Calu3 (cell line): ENCODE measurements around the gene SPAAR. TPM values are rescaled to one million over a fixed set of nuclear protein-coding genes. Genes with fewer than 3 reads are reported as not detected.
"Not testable (repeated sequence)": the region's sequence is repeated elsewhere in the genome, so short reads cannot be mapped to it uniquely, and the experiment has no call there.

ENCODE experiments used
- BruUV-seq: library from RNA; stranded (reverse); fragments of 400-500 nt; replicated peaks from 2 replicates; lab custom pipeline; 2021; lab: Mats Ljungman, UMichigan
- CTCF ChIA-PET: fragments of 300-600 bp; sonication (Branson Sonifier 250); formaldehyde crosslinking; loops from one replicate; lab custom pipeline; 2022; ENCODE audit warnings: antibody characterized with exemption; lab: Charles Lee
- DNase-seq: peaks from one replicate; pipeline ENCODE4 v3.0.0; 2022
- H3K27ac Mint-ChIP-seq: one replicate; pipeline ENCODE4 v1.8.0; 2022; ENCODE audit warnings: mixed read lengths; ENCODE audit not compliant: unreplicated experiment
- H3K27me3 Mint-ChIP-seq: one replicate; pipeline ENCODE4 v1.8.0; 2022; ENCODE audit warnings: mixed read lengths; ENCODE audit not compliant: unreplicated experiment
- H3K36me3 Mint-ChIP-seq: one replicate; pipeline ENCODE4 v1.8.0; 2022; ENCODE audit warnings: mild to moderate bottlenecking, moderate library complexity, mixed read lengths; ENCODE audit not compliant: insufficient read depth, unreplicated experiment
- H3K4me1 Mint-ChIP-seq: one replicate; pipeline ENCODE4 v1.8.0; 2022; ENCODE audit warnings: mild to moderate bottlenecking, low read depth, mixed read lengths; ENCODE audit not compliant: unreplicated experiment
- H3K4me3 Mint-ChIP-seq: one replicate; pipeline ENCODE4 v1.8.0; 2022; ENCODE audit warnings: mild to moderate bottlenecking, low read depth, moderate library complexity, mixed read lengths; ENCODE audit not compliant: unreplicated experiment
- H3K9me3 Mint-ChIP-seq: one replicate; pipeline ENCODE4 v1.8.0; 2022; ENCODE audit warnings: low read depth, mixed read lengths; ENCODE audit not compliant: unreplicated experiment
- intact Hi-C: fragments of 100-400 bp; cut with micrococcal nuclease; formaldehyde crosslinking; loops from one replicate; pipeline ENCODE4 v1.10.0; 2022; ENCODE audit not compliant: unreplicated experiment
- total RNA-seq: library from RNA; stranded (reverse); gene quantifications from 2 replicates; pipeline ENCODE4 v1.2.3, GENCODE V29; 2022
- TF ChIP-seq, protein P1 (sequence below): fragments of 200-600 bp; IDR thresholded peaks from one replicate; pipeline ENCODE4 v1.8.0; 2022; ENCODE audit warnings: antibody characterized with exemption; ENCODE audit not compliant: unreplicated experiment

The SPAAR gene
- total RNA-seq, 1 experiment from 2014 or later = not detected

DNA sequence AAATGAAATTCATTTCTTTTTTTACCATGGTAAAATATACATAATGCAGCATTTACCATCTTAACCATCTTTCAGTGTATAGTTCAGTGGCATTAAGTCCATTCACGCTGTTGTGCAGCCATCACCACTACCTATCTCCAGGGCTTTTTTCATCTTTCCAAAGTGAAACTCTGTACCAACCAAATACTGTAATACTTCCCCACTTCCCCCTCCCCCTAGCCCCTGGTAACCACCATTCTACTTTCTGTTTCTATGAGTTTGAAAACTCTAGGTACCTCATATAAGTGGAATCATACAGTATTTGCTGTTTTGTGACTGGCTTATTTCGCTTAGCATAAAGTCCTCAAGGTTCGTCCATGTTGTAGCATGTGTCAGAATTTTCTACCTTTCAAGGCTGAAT lies 23.4 kb downstream of the SPAAR start:
- Mint-ChIP-seq H3K4me3 (no peak overlapping the region), H3K27me3 (peaks cover 17% of the 10 kb centered on the region), H3K27ac (no peak overlapping the region), H3K9me3 (no peaks in the 10 kb centered on the region), H3K36me3 (no peaks in the 10 kb centered on the region), H3K4me1 (no peaks in the 10 kb centered on the region)
- no peak for DNase-seq
- BruUV-seq = no TSS peak
- CTCF ChIA-PET = interaction anchor here (0.5 to 0.6 kb wide), 2 partner anchors 119 to 779 kb away, joined by 3 to 4 read pairs; no protein-coding TSS in a partner anchor
- TF ChIP-seq, protein P1, sequence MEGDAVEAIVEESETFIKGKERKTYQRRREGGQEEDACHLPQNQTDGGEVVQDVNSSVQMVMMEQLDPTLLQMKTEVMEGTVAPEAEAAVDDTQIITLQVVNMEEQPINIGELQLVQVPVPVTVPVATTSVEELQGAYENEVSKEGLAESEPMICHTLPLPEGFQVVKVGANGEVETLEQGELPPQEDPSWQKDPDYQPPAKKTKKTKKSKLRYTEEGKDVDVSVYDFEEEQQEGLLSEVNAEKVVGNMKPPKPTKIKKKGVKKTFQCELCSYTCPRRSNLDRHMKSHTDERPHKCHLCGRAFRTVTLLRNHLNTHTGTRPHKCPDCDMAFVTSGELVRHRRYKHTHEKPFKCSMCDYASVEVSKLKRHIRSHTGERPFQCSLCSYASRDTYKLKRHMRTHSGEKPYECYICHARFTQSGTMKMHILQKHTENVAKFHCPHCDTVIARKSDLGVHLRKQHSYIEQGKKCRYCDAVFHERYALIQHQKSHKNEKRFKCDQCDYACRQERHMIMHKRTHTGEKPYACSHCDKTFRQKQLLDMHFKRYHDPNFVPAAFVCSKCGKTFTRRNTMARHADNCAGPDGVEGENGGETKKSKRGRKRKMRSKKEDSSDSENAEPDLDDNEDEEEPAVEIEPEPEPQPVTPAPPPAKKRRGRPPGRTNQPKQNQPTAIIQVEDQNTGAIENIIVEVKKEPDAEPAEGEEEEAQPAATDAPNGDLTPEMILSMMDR = no peak
- intact Hi-C loops = no loop called here

DNA sequence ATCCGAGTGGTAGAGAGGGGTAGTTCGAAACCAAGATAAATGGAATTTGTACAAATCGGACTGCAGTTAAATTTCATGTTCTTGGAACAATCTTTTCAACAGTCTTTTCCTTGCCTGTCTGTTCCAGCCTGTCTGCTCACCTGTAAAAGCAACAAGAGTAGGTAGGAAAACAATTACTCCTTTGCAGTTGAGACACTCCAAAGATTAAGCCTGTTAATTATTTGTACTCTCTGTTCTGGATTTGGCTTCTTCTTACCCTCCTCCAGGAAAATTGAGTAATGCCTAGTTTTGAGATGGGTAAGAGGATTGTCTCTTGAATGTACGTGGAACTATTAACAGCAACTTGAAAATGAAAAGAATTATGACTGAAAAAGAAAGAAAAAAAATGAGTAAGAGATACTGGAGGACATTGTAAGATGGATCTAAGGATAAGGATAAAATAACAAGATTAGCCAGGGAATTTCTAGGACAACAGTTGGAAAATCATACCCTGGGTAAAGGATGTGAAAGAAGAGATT lies 24.3 kb downstream of the SPAAR start:
- CTCF ChIA-PET = no interaction called here
- Mint-ChIP-seq H3K4me3 (no peak overlapping the region), H3K27me3 (peaks cover 17% of the 10 kb centered on the region), H3K4me1 (no peaks in the 10 kb centered on the region), H3K27ac (no peak overlapping the region), H3K36me3 (no peaks in the 10 kb centered on the region), H3K9me3 (no peaks in the 10 kb centered on the region)
- intact Hi-C loops = no loop called here
- no TSS peak for BruUV-seq
- no peak for DNase-seq
- TF ChIP-seq, protein P1 = no peak

DNA sequence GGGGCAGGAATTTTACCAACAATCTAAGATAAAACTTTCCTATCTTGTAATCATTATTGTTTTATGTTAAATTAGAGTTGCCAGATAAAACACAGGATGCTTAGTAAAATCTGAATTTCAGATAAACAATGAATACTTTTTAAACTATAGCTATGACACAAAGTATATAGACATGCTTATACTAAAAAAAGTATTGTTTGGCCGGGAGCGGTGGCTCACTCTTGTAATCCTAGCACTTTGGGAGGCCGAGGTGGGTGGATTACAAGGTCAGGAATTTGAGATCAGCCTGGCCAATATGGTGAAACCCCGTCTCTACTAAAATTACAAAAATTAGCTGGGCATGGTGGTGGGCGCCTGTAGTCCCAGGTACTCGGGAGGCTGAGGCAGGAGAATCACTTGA lies 24.8 kb downstream of the SPAAR start:
- not testable (repeated sequence) for BruUV-seq, H3K27ac Mint-ChIP-seq
- peaks cover 16% of the 10 kb centered on the region for H3K27me3 Mint-ChIP-seq

GRCh38 chr9:35935261-35935660 lies 26.0 kb downstream of the SPAAR start:
- Mint-ChIP-seq H3K4me3 (no peak overlapping the region), H3K9me3 (no peaks in the 10 kb centered on the region), H3K27ac (no peak overlapping the region), H3K4me1 (no peaks in the 10 kb centered on the region), H3K27me3 (peaks cover 4% of the 10 kb centered on the region), H3K36me3 (no peaks in the 10 kb centered on the region)
- no TSS peak for BruUV-seq
- CTCF ChIA-PET = no interaction called here
- intact Hi-C loops = no loop called here
- TF ChIP-seq, protein P1 = no peak
- DNase-seq = no peak

More for the DNA sequence above, 24.8 kb downstream of the SPAAR start:
- DNase-seq, H3K4me1 Mint-ChIP-seq, H3K9me3 Mint-ChIP-seq, CTCF ChIA-PET, intact Hi-C loops, H3K4me3 Mint-ChIP-seq, H3K36me3 Mint-ChIP-seq: not testable (repeated sequence)

DNA sequence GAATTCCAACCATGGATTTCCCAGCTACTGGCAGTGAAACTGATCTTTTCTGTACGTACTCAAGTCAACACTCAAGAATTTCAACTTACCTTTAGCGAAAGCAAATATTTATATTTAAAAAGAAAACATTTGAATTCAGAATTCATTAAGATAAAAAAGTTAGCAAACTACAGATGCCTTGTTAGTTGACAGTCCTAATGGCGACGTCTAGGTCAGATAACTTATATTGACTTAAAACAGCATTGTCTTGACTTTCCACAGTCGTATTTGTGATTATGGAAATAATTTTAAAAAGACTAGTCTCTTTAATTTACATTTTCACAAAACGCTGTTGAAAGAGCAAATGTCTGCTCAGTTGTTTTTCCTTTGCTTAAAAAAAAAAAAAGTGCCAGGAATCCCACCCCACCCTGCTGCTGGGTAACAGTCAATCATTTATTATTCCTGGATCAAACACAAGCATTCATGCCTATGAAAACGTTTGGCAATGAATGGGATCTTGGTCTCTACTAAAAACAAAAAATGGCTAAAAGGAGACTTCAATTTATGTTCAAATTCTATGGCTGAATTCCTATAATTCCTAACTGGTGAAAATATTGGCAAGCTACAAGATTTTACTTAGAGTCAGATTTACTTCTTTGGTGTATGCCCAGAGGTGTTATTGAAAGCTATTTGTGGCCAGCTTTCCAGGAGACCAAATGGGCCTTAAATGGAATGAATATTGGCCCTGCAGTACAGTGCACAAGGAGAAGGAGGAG lies 26.6 kb downstream of the SPAAR start:
- no peak for DNase-seq

More for the DNA sequence above, 26.6 kb downstream of the SPAAR start:
- H3K36me3 Mint-ChIP-seq = no peaks in the 10 kb centered on the region
- no TSS peak for BruUV-seq
- TF ChIP-seq, protein P1 = no peak
- no peaks in the 10 kb centered on the region for H3K27me3 Mint-ChIP-seq
- intact Hi-C loops = no loop called here
- no peaks in the 10 kb centered on the region for H3K9me3 Mint-ChIP-seq
- CTCF ChIA-PET = interaction anchor here (0.7 kb wide), 1 partner anchor 14 kb away, joined by 3 read pairs; no protein-coding TSS in a partner anchor
- no peak overlapping the region for H3K4me3 Mint-ChIP-seq
- H3K4me1 Mint-ChIP-seq = no peaks in the 10 kb centered on the region
- H3K27ac Mint-ChIP-seq = no peak overlapping the region
